Activated CD8-positive, alpha-beta memory T cell treated with anti-CD3 and anti-CD28 coated beads for 24 hours (primary cell): Measurements from ENCODE around the gene ADD1.
A peak's percentile ranks its signal among the peaks of the same experiment; 100 is the strongest.
"Not testable (repeated sequence)": the region's sequence is repeated elsewhere in the genome, so short reads cannot be mapped to it uniquely, and the experiment has no call there.

Experiments
- DNase-seq: peaks from one replicate; pipeline ENCODE4 v3.0.0-alpha.2; 2020

Gene ADD1

GRCh38 chr4:2948895-2949781, 105.5 kb downstream of the ADD1 start:
- DNase-seq: no peak

DNA sequence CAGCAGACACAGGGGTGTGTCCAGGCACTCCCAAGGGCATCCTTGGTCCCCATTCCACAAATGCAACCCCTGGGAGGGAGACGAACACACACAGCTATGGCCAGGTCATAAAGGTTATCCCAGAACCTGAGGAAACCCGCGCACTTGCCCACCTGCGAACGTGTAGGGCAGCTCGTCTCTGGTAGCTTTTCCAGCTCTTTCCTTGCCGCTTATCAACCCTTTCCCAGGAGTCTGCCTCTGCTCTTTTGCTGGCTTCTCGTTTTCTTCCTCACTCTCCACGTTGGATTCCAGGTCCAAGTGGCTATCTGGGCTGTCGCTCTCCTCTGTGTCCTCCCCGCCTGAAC, 106.1 kb downstream of the ADD1 start:
- DNase-seq: no peak

DNA sequence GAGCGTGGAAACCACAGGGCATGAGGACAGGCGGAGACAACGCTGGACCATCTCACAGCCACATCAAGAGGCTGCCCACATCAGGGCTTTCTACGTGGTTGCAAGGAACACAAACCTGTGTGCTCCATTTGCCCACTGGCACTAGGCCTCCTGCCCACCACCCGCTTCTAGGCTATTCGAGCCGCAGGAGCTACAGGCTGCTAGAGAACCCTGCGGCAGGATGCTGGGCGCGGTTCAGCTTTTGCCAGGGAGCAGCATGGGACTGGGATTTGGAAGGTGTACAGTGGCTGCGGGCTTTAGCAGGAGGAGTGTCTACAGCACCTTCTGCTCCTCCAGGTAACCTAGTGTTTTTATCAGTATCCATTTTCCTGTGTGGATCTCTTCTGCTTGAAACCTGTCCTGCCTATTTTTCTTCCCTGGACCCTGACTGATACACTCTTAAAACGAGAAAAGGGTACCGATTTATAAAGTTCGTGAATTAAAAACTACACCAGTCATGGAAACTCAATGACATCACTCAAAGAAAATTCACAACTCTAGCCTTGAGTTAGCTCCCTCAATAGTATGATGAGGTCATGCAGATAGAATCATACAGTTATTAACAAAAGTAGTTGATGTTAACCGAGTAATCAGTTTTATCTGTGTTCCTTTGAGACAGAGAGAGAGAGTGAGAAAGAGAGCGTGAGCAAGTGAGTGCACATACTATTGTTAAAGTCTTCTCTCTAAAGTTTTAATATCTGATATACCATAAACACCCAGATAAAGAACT, 106.8 kb downstream of the ADD1 start:
- no peak for DNase-seq

DNA sequence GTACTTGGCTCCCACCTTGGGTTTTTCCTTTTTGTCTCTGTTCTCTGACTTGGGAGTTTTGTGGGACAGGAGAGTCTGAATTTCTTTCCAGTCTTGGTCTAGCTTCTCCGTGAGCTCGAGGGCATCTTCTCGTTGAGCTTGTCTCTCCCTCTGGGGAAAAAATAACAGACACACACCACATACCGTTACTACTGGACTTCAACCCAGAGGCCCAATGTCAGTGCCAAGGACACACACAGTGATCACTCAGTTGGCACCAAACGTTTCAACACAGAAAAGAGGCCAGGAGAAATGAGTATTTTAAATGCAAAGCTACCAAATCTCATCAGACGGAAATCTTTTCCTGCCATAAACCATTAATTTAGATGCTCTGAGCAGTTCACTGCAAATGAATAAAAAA, 109.9 kb downstream of the ADD1 start:
- no peak for DNase-seq

- DNase-seq: peak; percentile 87
These were observed 110.9 kb downstream of the ADD1 start for GRCh38 chr4:2954358-2955185.

GRCh38 chr4:2955186-2956044, 111.8 kb downstream of the ADD1 start:
- not testable (repeated sequence) for DNase-seq

- no peak for DNase-seq
These were observed 114.8 kb downstream of the ADD1 start for GRCh38 chr4:2958446-2958845.

DNA sequence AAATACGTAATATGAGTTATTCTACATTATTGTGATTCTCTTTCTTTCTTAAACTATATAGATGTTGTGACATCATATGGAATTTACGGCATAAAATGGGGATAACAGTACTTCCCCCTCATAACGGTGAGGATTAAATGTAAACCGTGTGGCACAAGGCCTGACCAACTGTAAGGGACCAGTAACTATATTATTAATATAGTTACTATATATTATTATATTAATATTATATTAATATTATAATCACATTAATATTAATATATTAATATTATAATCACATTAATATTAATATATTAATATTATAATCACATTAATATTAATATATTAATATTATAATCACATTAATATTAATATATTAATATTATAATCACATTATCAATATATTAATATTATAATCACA, 116.8 kb downstream of the ADD1 start:
- DNase-seq: not testable (repeated sequence)

DNA sequence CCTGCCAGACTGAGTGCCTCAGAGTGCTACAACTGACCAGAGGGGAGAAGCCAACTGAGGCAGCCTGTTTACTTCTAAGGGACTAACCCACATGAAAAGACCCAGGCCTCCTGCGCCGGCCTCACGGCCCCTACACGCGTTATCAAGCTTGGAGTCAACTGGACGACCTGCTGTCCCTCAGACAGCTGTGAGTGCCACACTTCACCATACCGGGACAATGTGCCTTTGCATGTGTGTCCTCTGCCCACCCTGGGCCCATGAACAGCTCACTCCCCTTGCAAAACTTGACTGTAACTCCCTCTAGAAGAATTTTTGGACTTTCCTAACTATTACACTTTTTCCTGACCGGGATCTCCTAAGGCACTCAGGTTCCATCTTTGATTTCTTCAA, 117.8 kb downstream of the ADD1 start:
- peak; percentile 69 for DNase-seq

- DNase-seq: peak; percentile 79
These were observed 118.3 kb downstream of the ADD1 start for GRCh38 chr4:2961811-2962441.

GRCh38 chr4:2962614-2963174, 119.0 kb downstream of the ADD1 start:
- DNase-seq: no peak

- peak; percentile 97 for DNase-seq
These were observed 119.7 kb downstream of the ADD1 start, which contains the start of the genes GRK4 and NOP14 for GRCh38 chr4:2963175-2963965. GRK4 (plus strand) TSS chr4:2963571; CDS start chr4:2964071, 500 bp downstream. NOP14 (minus strand) TSS chr4:2963406; CDS start chr4:2963319, 87 bp downstream.

- no peak for DNase-seq
These were observed 120.4 kb downstream of the ADD1 start for GRCh38 chr4:2963966-2964471.

DNA sequence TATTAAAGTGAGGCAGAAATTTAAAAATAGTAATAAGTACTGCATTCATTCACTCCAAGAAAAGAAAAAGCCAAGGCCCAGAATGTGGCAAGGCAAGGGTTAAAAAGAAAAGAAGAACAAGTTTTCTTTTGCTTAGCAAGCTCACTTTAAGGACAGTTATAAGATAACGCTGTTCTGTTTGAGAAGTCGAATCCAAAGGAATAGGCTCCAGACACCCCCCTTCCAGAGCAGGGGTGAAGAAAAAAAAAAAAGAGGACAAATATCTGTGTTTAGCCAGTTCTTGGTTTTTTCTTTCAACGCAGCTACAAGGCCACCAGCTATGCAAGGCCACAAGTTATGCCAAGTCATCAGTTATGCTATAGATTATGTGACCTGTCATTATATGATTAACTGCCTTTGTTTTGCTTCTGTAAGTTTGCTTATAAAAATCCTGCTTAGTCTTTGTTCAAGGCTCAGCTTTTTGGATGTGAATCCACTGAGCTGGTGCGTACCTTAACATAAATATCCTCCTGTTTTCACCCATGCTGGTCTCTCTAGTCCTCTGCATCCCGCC, 121.1 kb downstream of the ADD1 start:
- DNase-seq: no peak

GRCh38 chr4:2965262-2965661, 121.6 kb downstream of the ADD1 start:
- no peak for DNase-seq

DNA sequence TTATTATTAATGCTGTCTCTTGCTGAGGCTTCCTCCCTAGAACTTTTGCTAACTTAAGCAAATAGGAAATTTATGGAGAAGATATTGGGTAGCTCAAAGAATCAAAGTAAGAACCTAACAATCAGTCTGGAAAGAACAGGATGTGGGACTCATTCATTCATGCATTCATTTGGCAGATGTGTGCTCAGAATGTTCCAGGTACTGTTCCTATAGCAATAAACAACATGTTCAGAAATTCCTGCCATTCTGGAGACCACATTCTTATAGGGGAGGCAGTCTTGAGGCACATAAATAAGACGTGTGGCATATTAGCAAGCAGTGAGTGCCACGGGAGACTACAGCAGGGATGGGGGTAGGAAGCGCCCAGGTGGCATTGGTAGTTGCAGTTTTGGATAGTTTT, 124.7 kb downstream of the ADD1 start:
- DNase-seq: no peak

DNA sequence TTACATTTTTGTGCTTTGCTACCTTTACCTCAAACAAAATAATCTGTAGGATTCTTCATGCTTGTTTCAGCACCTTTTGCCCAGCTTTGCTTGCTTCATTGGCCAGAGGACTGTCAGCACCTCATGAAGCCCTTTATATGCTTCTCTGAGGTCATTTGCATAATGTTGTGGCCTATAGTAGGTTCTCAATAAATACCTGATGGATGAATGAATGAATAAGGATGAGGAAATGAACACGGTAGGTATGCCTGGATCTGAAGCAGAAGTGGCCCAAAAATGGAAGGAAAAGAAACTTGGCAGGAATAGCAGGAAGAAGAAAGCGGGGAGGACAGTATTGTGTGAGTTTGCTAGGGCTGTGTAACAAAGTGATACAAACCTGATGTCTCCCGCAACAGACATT, 127.6 kb downstream of the ADD1 start:
- DNase-seq: no peak

GRCh38 chr4:2977211-2978088, 133.8 kb downstream of the ADD1 start:
- DNase-seq: no peak
